Stomach (tissue), 4 donors: ENCODE measurements around the gene GNPAT.

Source experiments
- CTCF ChIP-seq, 7 experiments: fragments of 450-650 bp in 4 of 7; fragments of 200-600 bp in 3 of 7; sonication (generic) in 3 of 7; IDR thresholded peaks; one replicate each; pipeline ENCODE4 v1.5.1; 2016 to 2019; ENCODE audit warnings: antibody characterized with exemption in 7 of 7, control low read depth in 2 of 7, mild to moderate bottlenecking in 1 of 7
- POLR2AphosphoS5 ChIP-seq, 3 donors: sonication (generic); formaldehyde crosslinking; IDR thresholded peaks; one replicate each; pipeline ENCODE4 v1.6.1; 2016; ENCODE audit warnings: antibody characterized with exemption in 3 of 3

- TF ChIP-seq POLR2AphosphoS5 (IDR thresholded peaks at IDR 0.05) (no peak), CTCF (IDR thresholded peaks at IDR 0.05) (no peak)
Observed at GRCh38 chr1:231220801-231221200, 20.2 kb upstream of the GNPAT start.
